ENCODE measurements around the gene PRDX3. TPM values are rescaled to one million over a fixed set of nuclear protein-coding genes. Genes with fewer than 3 reads are reported as not detected.
A peak's percentile ranks its signal among the peaks of the same experiment; 100 is the strongest.

Gene PRDX3
- total RNA-seq, 1 donor from 2014 or later: 83.2 TPM

DNA sequence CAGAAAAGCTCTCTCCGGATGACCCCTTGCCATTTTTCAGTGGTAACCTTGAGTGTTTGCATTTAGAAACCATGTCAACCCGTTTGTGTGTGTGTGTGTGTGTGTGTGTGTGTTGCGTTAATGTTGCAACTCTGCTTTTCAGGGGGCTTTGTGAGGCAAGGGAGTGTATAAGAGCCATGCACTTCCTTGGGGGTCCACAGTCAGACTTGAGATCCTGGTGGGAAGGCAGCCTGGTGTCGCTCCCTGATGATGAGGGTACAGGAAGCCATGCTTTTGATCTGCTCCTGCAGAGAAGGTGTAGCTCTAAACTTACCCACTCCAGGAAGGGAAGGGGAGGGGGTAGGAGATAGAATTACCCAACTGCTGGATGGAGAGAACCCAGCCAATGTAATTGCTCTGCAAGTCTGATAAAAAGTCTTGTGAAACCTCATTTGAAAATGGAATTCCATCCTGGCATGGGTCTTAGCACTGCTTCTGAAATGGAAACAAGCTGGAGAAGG is 39.4 kb upstream of the PRDX3 start:
- Histone ChIP-seq H3K4me1 (peaks cover 78% of the 10 kb centered on the region), H3K9me3 (no peaks in the 10 kb centered on the region), H3K27ac (peak overlapping the region; percentile 68), H3K27me3 (no peaks in the 10 kb centered on the region), H3K36me3 (no peaks in the 10 kb centered on the region), H3K4me3 (no peak overlapping the region)
- DNase-seq (ENCODE audit: extremely low spot score in 2 of 2): no peak
- TF ChIP-seq POLR2A (IDR thresholded peaks at IDR 0.05) (no peak), CTCF (IDR thresholded peaks at IDR 0.05) (no peak), POLR2AphosphoS5 (IDR thresholded peaks at IDR 0.05; ENCODE audit: insufficient read depth in 1 of 2, low read depth in 1 of 2) (no peak)
- intact Hi-C loops (cut with DNase I): no loop called here

DNA sequence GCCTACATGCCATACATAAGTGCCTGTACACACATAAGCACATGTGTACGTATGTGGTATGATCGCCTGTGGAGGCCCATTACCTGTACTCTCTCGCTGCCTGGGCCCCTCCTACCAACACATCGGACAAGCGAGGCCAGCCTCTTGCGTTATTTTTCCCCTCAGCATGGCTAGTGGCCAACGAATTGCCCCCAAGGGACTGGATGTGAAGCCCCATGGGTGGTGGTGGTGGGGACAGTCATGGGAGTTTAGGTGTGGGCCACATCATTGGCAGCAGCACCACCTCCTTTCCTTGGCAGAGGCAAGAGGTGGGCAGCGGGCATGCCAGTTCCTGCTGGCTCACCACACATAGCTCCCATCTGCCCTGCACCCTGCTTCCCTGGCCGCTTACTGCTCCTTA is 38.8 kb upstream of the PRDX3 start:
- Histone ChIP-seq H3K27me3 (no peaks in the 10 kb centered on the region), H3K36me3 (no peaks in the 10 kb centered on the region), H3K27ac (peak overlapping the region; percentile 68), H3K4me3 (no peak overlapping the region), H3K4me1 (peaks cover 78% of the 10 kb centered on the region), H3K9me3 (no peaks in the 10 kb centered on the region)
- DNase-seq (ENCODE audit: extremely low spot score in 2 of 2): no peak
- TF ChIP-seq CTCF (IDR thresholded peaks at IDR 0.05): no peak
- no peak for TF ChIP-seq POLR2A (IDR thresholded peaks at IDR 0.05)
- no peak for TF ChIP-seq POLR2AphosphoS5 (IDR thresholded peaks at IDR 0.05; ENCODE audit: insufficient read depth in 1 of 2, low read depth in 1 of 2)
- intact Hi-C loops (cut with DNase I): no loop called here

- peaks cover 78% of the 10 kb centered on the region for H3K4me1 ChIP-seq
- intact Hi-C loops (cut with DNase I): no loop called here
- no peaks in the 10 kb centered on the region for H3K36me3 ChIP-seq
- DNase-seq (ENCODE audit: extremely low spot score in 2 of 2): no peak
- H3K9me3 ChIP-seq: no peaks in the 10 kb centered on the region
- no peak overlapping the region for H3K4me3 ChIP-seq
- no peak overlapping the region for H3K27ac ChIP-seq
- no peaks in the 10 kb centered on the region for H3K27me3 ChIP-seq
- TF ChIP-seq POLR2AphosphoS5 (IDR thresholded peaks at IDR 0.05; ENCODE audit: insufficient read depth in 1 of 2, low read depth in 1 of 2) (no peak), POLR2A (IDR thresholded peaks at IDR 0.05) (no peak), CTCF (IDR thresholded peaks at IDR 0.05) (no peak)
These were observed 37.5 kb upstream of the PRDX3 start for GRCh38 chr10:119216127-119216526.

DNA sequence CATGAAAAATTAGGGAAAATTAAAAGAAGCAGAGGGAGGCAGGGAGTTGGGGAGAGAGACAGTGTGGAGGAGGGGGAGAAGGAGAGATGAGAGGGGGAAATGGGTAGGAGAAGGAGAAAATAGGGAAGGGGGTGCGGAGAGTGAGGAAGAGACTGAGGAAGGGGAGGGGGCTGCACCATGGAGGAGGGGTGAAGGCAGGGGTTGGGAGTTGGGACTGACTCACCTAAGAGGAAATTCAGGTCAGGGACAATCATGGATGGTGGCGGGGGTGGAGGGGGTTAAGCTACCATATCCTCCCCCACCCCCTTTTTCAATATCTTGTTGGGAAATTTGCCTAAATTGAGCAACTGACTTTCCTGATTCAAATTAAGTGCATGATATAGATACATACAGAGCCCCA is 36.8 kb upstream of the PRDX3 start:
- Histone ChIP-seq H3K27ac (no peak overlapping the region), H3K36me3 (no peaks in the 10 kb centered on the region), H3K27me3 (no peaks in the 10 kb centered on the region), H3K4me1 (peaks cover 77% of the 10 kb centered on the region), H3K9me3 (no peaks in the 10 kb centered on the region), H3K4me3 (no peak overlapping the region)
- TF ChIP-seq CTCF (IDR thresholded peaks at IDR 0.05) (no peak), POLR2AphosphoS5 (IDR thresholded peaks at IDR 0.05; ENCODE audit: insufficient read depth in 1 of 2, low read depth in 1 of 2) (no peak), POLR2A (IDR thresholded peaks at IDR 0.05) (no peak)
- intact Hi-C loops (cut with DNase I): no loop called here
- DNase-seq (ENCODE audit: extremely low spot score in 2 of 2): no peak

DNA sequence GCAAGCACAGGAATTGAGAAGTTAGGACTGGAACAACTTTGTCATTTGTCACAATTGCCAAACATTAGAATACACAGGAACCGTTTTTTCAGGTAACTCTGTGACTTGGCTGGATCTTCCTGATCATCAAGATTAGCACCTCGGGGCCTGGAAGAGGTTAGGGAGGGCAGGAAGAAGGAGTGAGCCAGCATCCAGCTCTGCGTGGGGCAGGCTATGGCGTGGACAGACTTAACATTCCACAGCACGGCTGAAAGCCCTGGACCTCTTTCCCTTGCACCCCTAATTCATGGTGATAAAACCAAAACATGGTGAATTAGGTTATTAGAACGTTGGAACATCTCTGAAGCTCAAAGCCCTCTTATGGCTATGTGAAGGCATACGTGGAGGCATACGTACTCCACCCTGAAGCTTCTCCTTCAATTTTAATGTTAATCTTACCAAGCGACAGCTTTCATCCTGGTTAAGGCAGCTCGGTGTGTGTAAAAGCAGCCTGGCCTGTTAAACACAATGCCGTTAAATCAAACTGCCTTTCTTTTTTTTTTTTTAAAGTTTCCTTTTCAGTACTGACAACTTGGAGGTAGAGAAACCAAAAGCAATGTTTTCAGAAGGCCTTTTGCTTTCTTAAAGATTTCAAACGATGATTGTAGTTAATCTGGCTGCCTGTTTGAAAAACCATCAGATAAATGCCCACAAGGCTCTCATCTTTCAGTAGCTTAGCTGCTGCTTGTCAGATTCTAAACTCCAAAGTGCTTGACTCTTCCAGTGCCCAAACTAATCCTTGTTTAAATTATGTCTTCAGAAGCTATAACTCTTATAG is 33.2 kb upstream of the PRDX3 start:
- H3K27ac ChIP-seq: peak overlapping the region; percentile 96
- H3K36me3 ChIP-seq: no peaks in the 10 kb centered on the region
- DNase-seq (ENCODE audit: extremely low spot score in 2 of 2): no peak
- H3K9me3 ChIP-seq: no peaks in the 10 kb centered on the region
- H3K4me1 ChIP-seq: peaks cover 58% of the 10 kb centered on the region
- no peaks in the 10 kb centered on the region for H3K27me3 ChIP-seq
- intact Hi-C loops (cut with DNase I): no loop called here
- H3K4me3 ChIP-seq: peak overlapping the region in 1 of 2 donors; percentile 21
- TF ChIP-seq CTCF (IDR thresholded peaks at IDR 0.05) (no peak), POLR2AphosphoS5 (IDR thresholded peaks at IDR 0.05; ENCODE audit: insufficient read depth in 1 of 2, low read depth in 1 of 2) (no peak), POLR2A (IDR thresholded peaks at IDR 0.05) (no peak)
